ES-I3 (cell line): ENCODE results near the gene MMP25.
"Not testable (repeated sequence)": the region's sequence is repeated elsewhere in the genome, so short reads cannot be mapped to it uniquely, and the experiment has no call there.

Source experiments
- H3K36me3 ChIP-seq: 2 replicates; pipeline ENCODE4 v1.6.1; 2013; ENCODE audit warnings: mild to moderate bottlenecking, low read length, control low read depth, moderate library complexity; ENCODE audit not compliant: insufficient read depth
- H3K4me1 ChIP-seq: 2 replicates; pipeline ENCODE4 v1.6.1; 2013; ENCODE audit warnings: mild to moderate bottlenecking, control low read depth, low read length; ENCODE audit not compliant: insufficient read depth
- H3K9ac ChIP-seq: 2 replicates; pipeline ENCODE4 v1.6.1; 2013; ENCODE audit warnings: low read depth, mild to moderate bottlenecking, low read length, moderate library complexity
- H3K9me3 ChIP-seq: 2 replicates; pipeline ENCODE4 v1.6.1; 2013; ENCODE audit warnings: mild to moderate bottlenecking, low read length, moderate library complexity; ENCODE audit not compliant: control insufficient read depth, insufficient read depth

Gene MMP25

DNA sequence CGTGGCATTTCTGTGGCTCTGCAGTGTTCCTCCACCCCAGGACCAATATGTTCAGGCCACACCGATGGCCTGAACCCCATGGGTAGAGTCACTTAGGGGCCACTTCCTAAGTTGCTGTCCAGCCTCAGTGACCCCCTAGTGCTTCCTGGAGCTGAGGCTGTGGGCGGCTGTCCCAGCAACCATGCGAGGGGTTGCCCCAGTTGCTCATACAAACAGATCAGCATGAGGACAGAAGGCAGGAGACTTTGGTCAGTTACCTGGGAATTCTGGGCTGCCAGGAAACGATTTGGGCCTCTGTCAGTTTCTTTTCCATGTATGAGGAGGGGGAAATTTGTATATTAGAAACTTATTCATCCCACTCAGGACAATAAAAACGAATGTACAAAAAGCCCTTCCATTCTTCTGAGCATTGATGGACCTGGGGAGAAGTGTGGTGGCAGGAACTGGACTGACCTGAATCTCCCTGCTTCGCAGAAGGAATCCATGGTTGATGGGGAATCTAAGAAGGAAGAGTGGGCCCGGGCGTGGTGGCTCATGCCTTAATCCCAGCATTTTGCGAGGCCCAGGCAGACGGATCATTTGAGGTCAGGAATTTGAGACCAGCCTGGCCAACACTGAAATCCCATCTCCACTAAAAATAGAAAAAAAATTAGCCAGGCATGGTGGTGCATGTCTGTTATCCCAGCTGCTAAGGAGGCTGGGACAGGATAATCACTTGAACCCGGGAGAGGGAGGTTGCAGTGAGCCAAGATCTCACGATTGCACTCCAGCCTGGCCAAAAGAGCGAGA lies 14.2 kb downstream of the MMP25 start:
- Histone ChIP-seq H3K9ac (no peak overlapping the region), H3K4me1 (peaks cover 10% of the 10 kb centered on the region; the same call in 1 of the 2 replicates), H3K36me3 (no peaks in the 10 kb centered on the region), H3K9me3 (no peaks in the 10 kb centered on the region)

DNA sequence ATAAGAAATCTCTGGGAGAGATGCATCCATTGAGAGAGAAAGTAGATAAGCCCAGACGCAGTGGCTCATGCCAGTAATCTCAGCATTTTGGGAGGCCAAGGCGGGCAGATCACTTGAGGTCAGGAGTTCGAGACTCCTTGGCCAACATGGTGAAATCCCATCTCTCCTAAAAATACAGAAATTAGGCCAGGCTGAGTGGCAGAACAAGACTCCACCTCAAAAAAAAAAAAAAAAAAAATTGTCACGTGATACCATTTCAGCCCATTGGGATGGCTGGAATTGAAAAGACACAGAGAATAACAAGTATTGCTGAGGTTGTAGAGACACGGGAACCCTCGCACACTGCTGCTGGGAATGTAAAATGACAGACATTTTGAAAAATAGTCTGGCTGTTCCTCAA lies 16.2 kb downstream of the MMP25 start:
- Histone ChIP-seq H3K4me1 (peaks cover 11% of the 10 kb centered on the region; the same call in 1 of the 2 replicates), H3K36me3 (no peaks in the 10 kb centered on the region), H3K9me3 (no peaks in the 10 kb centered on the region), H3K9ac (no peak overlapping the region)

DNA sequence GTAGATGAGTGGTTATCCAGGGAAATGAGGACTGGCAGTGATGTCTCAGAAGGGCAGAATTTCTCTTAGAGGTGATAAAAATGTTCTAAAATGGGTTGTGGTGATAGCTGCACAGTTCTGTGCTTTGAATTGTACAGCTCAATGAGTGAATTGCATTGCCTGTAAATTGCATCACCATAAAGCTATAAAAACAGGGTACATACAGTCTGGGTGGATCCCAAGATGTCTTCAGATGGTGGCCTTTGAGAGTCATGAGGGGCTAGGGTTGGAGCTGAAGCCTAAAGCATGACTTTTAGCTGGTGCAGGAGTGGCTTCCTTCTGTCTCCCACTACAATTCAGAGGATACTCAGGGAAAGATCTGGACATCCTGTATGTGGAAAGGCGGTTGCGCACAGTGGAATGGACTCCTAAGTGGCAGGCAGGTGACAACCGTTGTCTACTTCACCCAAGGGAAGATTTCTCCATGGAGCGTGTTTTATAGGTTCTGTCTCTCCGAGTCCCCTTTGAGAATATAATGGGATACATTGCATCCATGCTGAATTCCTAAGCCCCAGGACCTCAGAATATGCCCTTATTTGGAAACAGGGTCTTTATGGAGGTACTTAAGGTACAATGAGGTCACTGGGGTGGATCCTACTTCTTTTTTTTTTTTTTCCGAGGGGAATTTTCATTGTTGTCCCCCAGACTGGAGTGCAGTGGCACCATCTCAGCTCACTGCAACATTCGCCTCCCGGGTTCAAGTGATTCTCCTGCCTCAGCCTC lies 17.4 kb downstream of the MMP25 start:
- Histone ChIP-seq H3K9me3 (no peaks in the 10 kb centered on the region), H3K4me1 (peaks cover 11% of the 10 kb centered on the region; the same call in 1 of the 2 replicates), H3K36me3 (no peaks in the 10 kb centered on the region), H3K9ac (no peak overlapping the region)

DNA sequence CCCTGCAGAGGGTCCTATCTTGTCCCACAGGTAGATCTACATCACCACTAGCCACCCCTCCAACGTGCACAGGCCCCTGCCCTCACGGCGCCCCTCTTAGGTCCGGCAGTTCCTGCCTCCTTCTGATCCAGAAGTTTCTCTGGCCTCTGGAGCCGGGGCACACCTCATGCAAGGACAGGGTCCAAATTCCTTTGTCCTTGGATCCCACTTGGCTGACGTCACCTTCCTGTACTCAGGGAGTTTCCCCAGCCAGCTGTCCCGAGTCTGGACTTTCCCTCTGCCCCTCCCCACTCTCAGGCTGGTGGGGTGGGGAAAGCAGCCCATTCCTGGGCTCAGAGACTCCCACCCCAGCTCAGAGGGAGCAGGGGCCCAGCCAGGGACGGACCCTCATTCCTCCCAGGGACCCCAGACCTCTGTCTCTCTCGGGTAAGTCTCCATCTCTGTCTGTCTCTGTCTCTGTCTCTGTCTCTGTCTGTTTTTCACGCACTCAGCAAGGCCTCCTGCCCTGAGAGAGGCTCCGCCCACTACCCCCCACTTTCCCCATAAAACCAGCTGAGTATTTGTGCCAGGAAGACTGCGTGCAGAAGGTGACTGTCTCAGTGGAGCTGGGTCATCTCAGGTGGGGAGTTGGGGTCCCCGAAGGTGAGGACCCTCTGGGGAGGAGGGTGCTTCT lies 18.8 kb downstream of the MMP25 start, which contains the start of gene IL32:
TSS of gene IL32 (plus strand) at position 572 of the 673 bp plus-strand sequence. CDS start 172 bp downstream, outside the sequence.
- no peaks in the 10 kb centered on the region for H3K9me3 ChIP-seq
- H3K9ac ChIP-seq, result peak within 1 kb of the TSS; percentile 19; the same call in 1 of the 2 replicates
- peaks cover 12% of the 10 kb centered on the region for H3K4me1 ChIP-seq
- H3K36me3 ChIP-seq, result no peaks in the 10 kb centered on the region

DNA sequence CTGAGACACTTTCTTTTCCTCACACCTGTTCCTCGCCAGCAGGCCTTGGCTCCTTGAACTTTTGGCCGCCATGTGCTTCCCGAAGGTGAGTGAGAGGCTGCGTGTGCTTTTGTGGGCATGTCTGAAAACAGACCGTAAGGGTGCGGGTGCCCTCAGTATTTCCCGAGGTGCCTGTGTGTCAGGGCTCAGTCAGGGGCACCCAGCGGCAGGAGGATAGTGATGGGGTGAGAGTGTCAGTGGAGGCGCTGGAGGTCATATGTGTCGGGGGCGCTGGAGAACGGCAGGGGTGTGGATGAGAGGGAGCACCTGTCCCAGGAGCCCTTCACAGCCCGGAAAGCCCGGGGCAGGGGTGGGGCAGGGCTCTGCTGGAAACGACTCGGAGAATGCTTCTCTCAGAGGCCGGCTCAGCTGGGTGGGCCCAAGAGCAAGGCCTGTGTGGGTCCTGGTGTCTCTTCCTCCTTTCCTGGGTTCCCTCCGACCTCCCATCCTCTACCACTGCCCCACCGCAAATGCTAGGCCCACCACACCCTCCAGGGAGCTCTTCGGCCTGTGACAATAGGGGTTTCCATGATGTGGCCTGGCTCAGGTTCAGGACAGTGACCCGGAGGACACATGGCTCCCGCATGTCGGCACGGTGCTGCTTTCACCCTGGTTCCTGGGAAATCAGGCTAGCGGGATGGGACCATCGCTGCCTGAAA lies 19.5 kb downstream of the MMP25 start:
- Histone ChIP-seq H3K4me1 (peaks cover 14% of the 10 kb centered on the region), H3K36me3 (no peaks in the 10 kb centered on the region), H3K9me3 (no peaks in the 10 kb centered on the region), H3K9ac (peak overlapping the region; percentile 19; the same call in 1 of the 2 replicates)

DNA sequence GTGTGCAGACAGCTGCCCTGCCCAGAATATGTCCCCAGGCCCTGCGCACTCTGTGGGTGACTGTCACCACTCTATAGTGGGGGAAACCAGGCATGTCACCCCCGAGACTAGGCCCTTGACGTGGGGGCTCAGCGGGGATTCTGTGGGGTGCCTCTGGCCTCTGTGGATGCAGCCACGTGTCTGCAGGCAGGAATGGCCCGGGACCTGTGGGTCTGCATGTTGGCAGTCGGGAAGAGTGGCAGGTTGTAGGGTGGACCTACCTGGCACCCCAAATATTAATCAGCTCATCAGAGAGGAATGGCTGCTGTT lies 20.0 kb downstream of the MMP25 start:
- H3K4me1 ChIP-seq, result peaks cover 14% of the 10 kb centered on the region
- no peaks in the 10 kb centered on the region for H3K9me3 ChIP-seq
- no peaks in the 10 kb centered on the region for H3K36me3 ChIP-seq
- H3K9ac ChIP-seq, result no peak overlapping the region

DNA sequence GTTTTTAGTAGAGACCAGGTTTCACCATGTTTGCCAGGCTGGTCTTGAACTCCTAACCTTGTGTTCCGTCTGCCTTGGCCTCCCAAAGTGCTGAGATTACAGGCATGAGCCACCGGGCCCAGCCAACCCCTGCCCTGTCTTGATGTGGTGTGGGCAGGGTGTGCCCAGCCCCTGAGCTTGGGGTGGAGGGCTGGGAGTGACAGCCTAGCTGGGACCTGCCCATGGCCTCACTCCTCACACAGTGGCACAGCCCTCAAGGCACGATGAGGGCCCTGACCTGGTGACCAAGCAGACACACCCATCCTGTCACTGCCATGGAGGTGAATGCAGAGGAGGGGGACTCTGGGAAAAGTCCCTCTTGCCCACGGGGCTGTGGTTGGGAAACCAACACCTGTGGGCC lies 22.1 kb downstream of the MMP25 start:
- Histone ChIP-seq H3K4me1 (peaks cover 14% of the 10 kb centered on the region), H3K9me3 (no peaks in the 10 kb centered on the region), H3K36me3 (no peaks in the 10 kb centered on the region), H3K9ac (no peak overlapping the region)

DNA sequence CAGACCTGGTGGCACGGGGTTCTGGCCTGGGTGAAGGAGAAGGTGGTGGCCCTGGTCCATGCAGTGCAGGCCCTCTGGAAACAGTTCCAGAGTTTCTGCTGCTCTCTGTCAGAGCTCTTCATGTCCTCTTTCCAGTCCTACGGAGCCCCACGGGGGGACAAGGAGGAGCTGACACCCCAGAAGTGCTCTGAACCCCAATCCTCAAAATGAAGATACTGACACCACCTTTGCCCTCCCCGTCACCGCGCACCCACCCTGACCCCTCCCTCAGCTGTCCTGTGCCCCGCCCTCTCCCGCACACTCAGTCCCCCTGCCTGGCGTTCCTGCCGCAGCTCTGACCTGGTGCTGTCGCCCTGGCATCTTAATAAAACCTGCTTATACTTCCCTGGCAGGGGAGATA lies 22.8 kb downstream of the MMP25 start:
- not testable (repeated sequence) for H3K36me3 ChIP-seq, H3K9me3 ChIP-seq, H3K9ac ChIP-seq
- peaks cover 14% of the 10 kb centered on the region for H3K4me1 ChIP-seq

DNA sequence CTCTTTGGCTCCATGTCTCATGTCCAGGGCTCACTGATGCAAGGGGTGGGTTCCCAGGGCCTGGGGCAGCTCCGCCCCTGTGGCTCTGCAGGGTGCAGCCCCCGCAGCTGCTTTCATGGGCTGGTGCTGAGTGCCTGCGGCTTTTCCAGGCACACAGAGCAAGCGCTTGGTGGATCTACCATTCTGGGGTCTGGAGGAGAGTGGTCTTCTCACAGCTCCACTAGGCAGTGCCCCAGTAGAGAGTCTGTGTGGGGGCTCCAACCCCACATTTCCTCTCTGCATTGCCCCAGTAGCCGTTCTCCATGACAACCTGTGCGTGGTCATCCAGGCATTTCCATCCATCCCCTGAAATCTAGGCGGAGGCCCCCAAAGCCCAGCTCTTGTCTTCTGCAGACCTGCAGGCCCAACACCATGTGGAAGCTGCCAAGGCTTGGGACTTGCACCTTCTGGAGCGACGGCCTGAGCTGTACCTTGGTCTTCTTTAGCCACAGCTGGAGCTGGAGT lies 24.3 kb downstream of the MMP25 start:
- no peak overlapping the region for H3K9ac ChIP-seq
- H3K9me3 ChIP-seq, result no peaks in the 10 kb centered on the region
- no peaks in the 10 kb centered on the region for H3K36me3 ChIP-seq
- peaks cover 3% of the 10 kb centered on the region for H3K4me1 ChIP-seq

DNA sequence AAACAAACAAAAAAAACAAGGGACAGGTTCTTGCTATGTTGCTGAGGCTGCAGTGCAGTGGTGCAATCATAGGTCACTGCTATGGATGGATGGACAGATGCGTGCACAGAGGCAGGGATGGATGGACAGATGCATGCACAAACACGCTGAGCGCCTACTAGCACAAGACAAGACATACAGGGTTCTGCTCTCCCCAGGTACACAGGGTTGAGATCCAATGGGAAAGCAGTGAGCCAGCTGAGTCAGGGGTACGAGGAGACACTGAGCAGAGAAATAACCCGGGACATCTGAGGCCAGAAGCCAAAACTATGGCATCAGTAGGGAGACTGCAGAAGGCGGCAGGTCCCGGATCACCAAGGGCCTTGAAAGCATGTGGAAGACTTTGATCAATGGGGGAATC lies 25.3 kb downstream of the MMP25 start:
- Histone ChIP-seq H3K4me1 (peaks cover 3% of the 10 kb centered on the region; the same call in 1 of the 2 replicates), H3K9me3 (no peaks in the 10 kb centered on the region)

DNA sequence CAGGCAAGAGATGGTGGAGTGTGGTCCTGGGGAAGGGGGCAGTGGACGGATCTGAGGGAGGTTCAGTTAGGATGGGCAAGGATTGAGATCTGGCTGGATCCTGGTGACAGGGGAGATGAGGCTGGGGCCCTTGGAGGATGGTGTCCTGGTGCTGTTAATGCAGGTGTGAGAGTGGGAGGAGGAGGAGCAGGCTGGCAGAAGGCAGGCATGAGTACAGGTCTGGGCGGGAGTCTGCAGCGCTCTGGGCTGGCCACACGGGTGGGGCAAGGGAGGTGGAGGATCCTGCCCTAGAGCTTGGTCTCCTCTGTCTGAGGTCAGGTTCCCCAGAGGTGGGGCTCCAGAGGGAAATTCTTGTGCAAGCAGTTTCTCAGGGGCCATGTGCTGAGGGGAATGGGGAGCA lies 25.8 kb downstream of the MMP25 start:
- not testable (repeated sequence) for H3K36me3 ChIP-seq, H3K9me3 ChIP-seq, H3K4me1 ChIP-seq, H3K9ac ChIP-seq

More for the DNA sequence above, 25.3 kb downstream of the MMP25 start:
- H3K9ac ChIP-seq, result no peak overlapping the region
- no peaks in the 10 kb centered on the region for H3K36me3 ChIP-seq

DNA sequence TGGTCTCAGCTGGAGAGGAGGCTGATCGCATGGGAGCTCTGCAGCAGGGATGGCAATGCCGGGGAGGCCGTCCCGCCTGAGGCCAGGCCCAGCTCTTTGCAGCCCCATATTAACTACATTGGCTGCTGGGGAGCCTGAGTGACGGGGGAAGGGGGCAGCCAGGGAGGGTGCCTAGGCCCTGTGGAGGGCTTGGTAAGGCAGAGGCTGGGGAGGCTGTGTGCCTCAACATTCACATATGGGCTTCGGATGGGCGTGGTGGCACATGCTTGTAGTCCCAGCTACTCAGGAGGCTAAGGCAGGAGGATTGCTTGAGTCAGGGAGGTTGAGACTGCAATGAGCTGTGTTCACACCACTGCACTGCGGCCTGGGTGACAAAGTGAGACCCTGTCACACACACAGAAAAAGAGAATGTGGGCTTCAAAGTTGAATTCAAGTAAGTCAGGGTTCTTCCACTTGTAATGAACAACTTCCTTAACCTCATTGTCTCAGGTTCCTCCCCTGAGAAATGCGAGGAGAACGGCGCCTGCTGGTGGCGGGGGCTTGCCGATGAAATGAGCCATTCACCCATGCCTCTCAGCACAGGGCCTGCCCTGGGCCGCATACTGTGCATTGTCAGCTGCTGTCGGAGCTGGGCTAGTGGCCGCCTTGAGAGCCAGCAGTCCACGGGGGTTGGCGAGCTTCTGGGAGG lies 26.4 kb downstream of the MMP25 start:
- H3K4me1 ChIP-seq, H3K36me3 ChIP-seq, H3K9me3 ChIP-seq, H3K9ac ChIP-seq: not testable (repeated sequence)

DNA sequence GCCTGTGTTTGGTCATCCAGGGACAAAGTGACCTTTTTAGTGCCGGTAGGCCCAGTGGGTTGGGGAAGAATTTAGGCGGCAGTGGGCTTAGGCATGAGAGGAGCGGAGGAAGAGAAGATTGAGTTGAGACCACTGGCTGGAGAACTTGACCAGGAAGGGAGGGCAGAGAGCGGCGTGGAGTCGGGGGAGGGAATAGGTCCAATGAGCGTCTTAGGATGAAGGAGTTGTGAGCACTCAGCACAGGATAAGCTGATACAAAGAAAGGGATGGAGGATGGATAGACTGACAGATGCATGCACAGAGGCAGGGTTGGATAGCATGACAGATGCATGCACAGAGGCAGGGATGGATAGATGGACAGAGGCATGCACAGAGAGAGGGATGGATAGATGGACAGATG lies 27.1 kb downstream of the MMP25 start:
- no peaks in the 10 kb centered on the region for H3K36me3 ChIP-seq
- peaks cover 3% of the 10 kb centered on the region; the same call in 1 of the 2 replicates for H3K4me1 ChIP-seq
- no peak overlapping the region for H3K9ac ChIP-seq
- H3K9me3 ChIP-seq, result no peaks in the 10 kb centered on the region
